HepG2 (cell line): ENCODE data around the gene SLC13A3. TPM values are rescaled to one million over a fixed set of nuclear protein-coding genes. Genes with fewer than 3 reads are reported as not detected.

Source experiments
- ATF7-NPFF ChIP-seq: sonication (generic); formaldehyde crosslinking; IDR thresholded peaks from 2 replicates; pipeline ENCODE4 v1.8.1; 2023; ENCODE audit warnings: mild to moderate bottlenecking, low read depth, missing genetic modification reagents, moderate library complexity
- BCL3 ChIP-seq: sonication (generic); formaldehyde crosslinking; IDR thresholded peaks from 2 replicates; pipeline ENCODE4 v1.5.1; 2020; ENCODE audit warnings: mild to moderate bottlenecking, missing genetic modification reagents, moderate library complexity
- DMAP1 ChIP-seq: IDR thresholded peaks from 2 replicates; pipeline ENCODE4 v1.6.1; 2016
- EHMT2 ChIP-seq: fragments of 200-600 bp; sonication (generic); IDR thresholded peaks from 2 replicates; pipeline ENCODE4 v1.7.0; 2017; ENCODE audit warnings: antibody characterized with exemption, low read depth, low read length, borderline replicate concordance
- GLI4 ChIP-seq: sonication (generic); formaldehyde crosslinking; IDR thresholded peaks from 2 replicates; pipeline ENCODE4 v1.5.1; 2020; ENCODE audit warnings: missing genetic modification reagents, mild to moderate bottlenecking, moderate library complexity, borderline replicate concordance
- HES4 ChIP-seq: sonication (generic); formaldehyde crosslinking; IDR thresholded peaks from 2 replicates; pipeline ENCODE4 v1.9.0; 2021; ENCODE audit warnings: mild to moderate bottlenecking, missing genetic modification reagents, borderline replicate concordance
- HNF1A ChIP-seq, 2 experiments: sonication (generic) in 1 of 2; formaldehyde crosslinking in 1 of 2; IDR thresholded peaks; 2 replicates each; pipeline versions ENCODE4 v1.4.0 to v1.6.1; 2016 to 2020; ENCODE audit warnings: borderline replicate concordance in 1 of 2, low read depth in 1 of 2, mild to moderate bottlenecking in 1 of 2, missing genetic modification reagents in 1 of 2
- MED13 ChIP-seq: sonication (generic); formaldehyde crosslinking; IDR thresholded peaks from 2 replicates; pipeline ENCODE4 v1.5.0; 2020; ENCODE audit warnings: missing genetic modification reagents
- MXI1 ChIP-seq: IDR thresholded peaks from 3 replicates; pipeline ENCODE4 v1.6.1; 2012; ENCODE audit warnings: low read depth, low read length, inconsistent platforms, borderline replicate concordance
- RXRB ChIP-seq: IDR thresholded peaks from 2 replicates; pipeline ENCODE4 v1.6.1; 2016; ENCODE audit warnings: borderline replicate concordance, missing genetic modification reagents, missing compliant biosample characterization
- SIN3A ChIP-seq: IDR thresholded peaks from 2 replicates; pipeline ENCODE4 v1.6.1; 2011; ENCODE audit warnings: low read depth, mild to moderate bottlenecking, control low read depth, low read length, borderline replicate concordance
- SMAD1 ChIP-seq: sonication (generic); formaldehyde crosslinking; IDR thresholded peaks from 2 replicates; pipeline ENCODE4 v1.4.0; 2020; ENCODE audit warnings: missing genetic modification reagents, low read depth, mild to moderate bottlenecking, borderline replicate concordance
- SP2 ChIP-seq: sonication (generic); formaldehyde crosslinking; IDR thresholded peaks from 2 replicates; pipeline ENCODE4 v1.5.1; 2020; ENCODE audit warnings: mild to moderate bottlenecking, missing genetic modification reagents
- THAP9 ChIP-seq: sonication (generic); formaldehyde crosslinking; IDR thresholded peaks from 2 replicates; pipeline ENCODE4; 2020; ENCODE audit warnings: missing genetic modification reagents, mild to moderate bottlenecking, borderline replicate concordance
- ZBTB38 ChIP-seq: sonication (generic); formaldehyde crosslinking; IDR thresholded peaks from 2 replicates; pipeline ENCODE4 v1.5.1; 2020; ENCODE audit warnings: mild to moderate bottlenecking, missing genetic modification reagents
- ZBTB7A ChIP-seq: sonication (generic); formaldehyde crosslinking; IDR thresholded peaks from 2 replicates; pipeline ENCODE4 v1.8.0; 2022; ENCODE audit warnings: mild to moderate bottlenecking, missing genetic modification reagents
- ZNF619 ChIP-seq: sonication (generic); formaldehyde crosslinking; IDR thresholded peaks from 2 replicates; pipeline ENCODE4 v1.4.0; 2020; ENCODE audit warnings: mild to moderate bottlenecking, missing genetic modification reagents
- polyA plus RNA-seq, 8 experiments: library from polyadenylated mRNA; depleted of rRNA in 3 of 8; stranded (reverse) in 7 of 8; unstranded in 1 of 8; fragments of >200 nt; fragmentation: Illumina TruSeq in 4 of 8; extraction: Trizol in 4 of 8; gene quantifications; 2 replicates each; pipeline versions ENCODE4 v1.2.1 to v1.2.3, GENCODE V29; 2011 to 2016; ENCODE audit warnings: low read depth in 4 of 8, missing spikeins in 1 of 8, mixed read lengths in 1 of 8; ENCODE audit not compliant: insufficient read depth in 1 of 8
- total RNA-seq, 5 experiments: library from RNA; depleted of rRNA; stranded (reverse); fragments of >200 nt; fragmentation: Illumina TruSeq; extraction: Trizol; gene quantifications; 2 replicates each; pipeline ENCODE4 v1.2.3, GENCODE V29; 2016; ENCODE audit warnings: low read depth in 1 of 5

The SLC13A3 gene
- total and polyA plus RNA-seq, 2 of the 13 experiments (the other 11 are each of a cell fraction or from before 2014, with no cell fraction given), result 66.5 to 76.0 TPM

- TF ChIP-seq ZNF619 (no peak), ZBTB38 (CRISPR knock-in tag) (peak; percentile 55; the same call in 1 of the 2 replicates), DMAP1 (CRISPR knock-in tag) (peak; percentile 72; the same call in 1 of the 2 replicates), HNF1A (IDR thresholded peaks at IDR 0.05; ENCODE audit: low read depth) (no peak), HNF1A (CRISPR knock-in tag; IDR thresholded peaks at IDR 0.05; ENCODE audit: borderline replicate concordance) (peak; percentile 29; the same call in 1 of the 2 replicates), SIN3A (peak; percentile 59; the same call in 1 of the 2 replicates), MXI1 (peak; percentile 15; the same call in 1 of the 3 replicates), HES4 (peak; percentile 55; the same call in 1 of the 2 replicates), SMAD1 (no peak), RXRB (CRISPR knock-in tag) (peak; percentile 23; the same call in 1 of the 2 replicates), EHMT2 (no peak), GLI4 (CRISPR knock-in tag) (0 out of 2 replicates have a peak, but pooled peaks have one; percentile 55), ZBTB7A (CRISPR knock-in tag) (0 out of 2 replicates have a peak, but pooled peaks have one; percentile 29), BCL3 (CRISPR knock-in tag) (0 out of 2 replicates have a peak, but pooled peaks have one; percentile 48), ATF7-NPFF (no peak), THAP9 (CRISPR knock-in tag) (peak; percentile 61; the same call in 1 of the 2 replicates), MED13 (CRISPR knock-in tag) (no peak), SP2 (CRISPR knock-in tag) (peak; percentile 43)
These were observed 138.1 kb downstream of the SLC13A3 start, which contains the start of gene ZNF334 (continued) for GRCh38 chr20:46512943-46513844.
